Neural progenitor cell (in vitro differentiated cells): ENCODE results near the gene LEKR1.

ENCODE experiments used
- CTCF ChIP-seq: fragments of 200-600 bp; sonication (generic); IDR thresholded peaks from 2 replicates; pipeline ENCODE4 v1.5.1; 2017; ENCODE audit warnings: antibody characterized with exemption, mild to moderate bottlenecking
- EZH2 ChIP-seq: fragments of 200-600 bp; sonication (generic); IDR thresholded peaks from 2 replicates; pipeline ENCODE4 v1.6.1; 2017; ENCODE audit warnings: antibody characterized with exemption, mild to moderate bottlenecking, moderate library complexity

DNA sequence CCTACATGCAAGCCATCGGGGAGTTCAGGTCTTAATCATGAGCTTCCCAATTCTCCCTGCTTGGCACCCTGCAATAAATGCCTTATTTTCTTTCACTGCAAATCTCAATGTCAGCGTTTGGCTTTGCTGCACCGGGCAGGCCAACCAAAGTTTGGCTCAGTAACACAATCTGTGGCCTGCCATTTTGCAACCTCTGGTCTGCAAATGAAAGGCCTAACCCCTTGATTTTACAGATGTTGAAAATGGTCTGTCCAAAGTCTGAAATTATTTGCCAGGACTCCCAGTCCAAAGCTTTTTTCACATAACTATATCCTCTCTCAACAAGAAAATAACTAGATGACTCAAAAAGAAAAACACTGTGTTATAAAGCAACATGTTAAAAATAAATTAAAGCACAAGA is 34.0 kb upstream of the LEKR1 start:
- TF ChIP-seq CTCF, result no peak
- TF ChIP-seq EZH2, result no peak
